Suprapubic skin (tissue), 3 donors: ENCODE data around the gene ADAR.

ENCODE experiments used
- POLR2A ChIP-seq, 2 donors: fragments of 450-650 bp; IDR thresholded peaks; one replicate each; pipeline ENCODE4 v1.6.1; 2017; ENCODE audit warnings: antibody characterized with exemption in 2 of 2, mild to moderate bottlenecking in 2 of 2, moderate library complexity in 2 of 2
- TF ChIP-seq, protein P1 (sequence below), 2 donors: fragments of 200-600 bp in 1 of 2; fragments of 450-650 bp in 1 of 2; sonication (generic) in 1 of 2; IDR thresholded peaks; one replicate each; pipeline ENCODE4 v1.5.1; 2016 to 2019; ENCODE audit warnings: antibody characterized with exemption in 2 of 2, mild to moderate bottlenecking in 1 of 2, moderate library complexity in 1 of 2

DNA sequence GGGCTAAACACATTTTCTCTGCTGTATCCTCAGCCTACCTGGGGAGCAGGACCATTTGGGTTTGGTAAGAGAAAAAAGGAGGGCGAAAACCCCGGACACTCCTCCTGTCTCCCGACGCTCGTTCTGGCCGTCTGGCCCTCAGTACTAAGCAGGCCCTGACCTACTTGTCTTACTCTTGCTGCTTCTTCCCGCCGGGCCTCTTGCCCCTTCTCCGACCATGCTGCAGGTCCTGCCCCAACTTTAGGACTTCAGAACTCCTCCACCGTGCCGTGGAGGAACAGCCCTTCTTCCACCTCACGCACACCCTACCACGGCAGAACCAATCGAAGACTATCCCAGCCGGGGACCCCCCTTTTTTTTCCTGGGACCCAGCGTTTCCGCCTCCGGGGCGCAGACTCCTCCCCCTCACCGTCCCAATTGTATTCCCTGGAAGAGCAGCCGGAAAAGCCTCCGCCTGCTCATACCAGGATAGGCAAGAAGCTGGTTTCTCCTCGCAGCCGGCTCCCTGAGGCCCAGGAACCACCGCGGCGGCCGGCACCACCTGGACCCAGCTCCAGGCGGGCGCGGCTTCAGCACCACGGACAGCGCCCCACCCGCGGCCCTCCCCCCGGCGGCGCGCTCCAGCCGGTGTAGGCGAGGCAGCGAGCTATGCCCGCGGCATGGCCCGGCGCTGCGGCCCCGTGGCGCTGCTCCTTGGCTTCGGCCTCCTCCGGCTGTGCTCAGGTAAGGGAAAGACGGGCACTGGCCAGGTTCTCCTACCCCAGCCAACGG is 40.4 kb downstream of the ADAR start, which contains the start of gene CHRNB2:
- TF ChIP-seq, protein P1, sequence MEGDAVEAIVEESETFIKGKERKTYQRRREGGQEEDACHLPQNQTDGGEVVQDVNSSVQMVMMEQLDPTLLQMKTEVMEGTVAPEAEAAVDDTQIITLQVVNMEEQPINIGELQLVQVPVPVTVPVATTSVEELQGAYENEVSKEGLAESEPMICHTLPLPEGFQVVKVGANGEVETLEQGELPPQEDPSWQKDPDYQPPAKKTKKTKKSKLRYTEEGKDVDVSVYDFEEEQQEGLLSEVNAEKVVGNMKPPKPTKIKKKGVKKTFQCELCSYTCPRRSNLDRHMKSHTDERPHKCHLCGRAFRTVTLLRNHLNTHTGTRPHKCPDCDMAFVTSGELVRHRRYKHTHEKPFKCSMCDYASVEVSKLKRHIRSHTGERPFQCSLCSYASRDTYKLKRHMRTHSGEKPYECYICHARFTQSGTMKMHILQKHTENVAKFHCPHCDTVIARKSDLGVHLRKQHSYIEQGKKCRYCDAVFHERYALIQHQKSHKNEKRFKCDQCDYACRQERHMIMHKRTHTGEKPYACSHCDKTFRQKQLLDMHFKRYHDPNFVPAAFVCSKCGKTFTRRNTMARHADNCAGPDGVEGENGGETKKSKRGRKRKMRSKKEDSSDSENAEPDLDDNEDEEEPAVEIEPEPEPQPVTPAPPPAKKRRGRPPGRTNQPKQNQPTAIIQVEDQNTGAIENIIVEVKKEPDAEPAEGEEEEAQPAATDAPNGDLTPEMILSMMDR (IDR thresholded peaks at IDR 0.05) = no peak
- TF ChIP-seq POLR2A (IDR thresholded peaks at IDR 0.05) = no peak
